Measurements from ENCODE around the gene SYNE2. TPM values are rescaled to one million over a fixed set of nuclear protein-coding genes. Genes with fewer than 3 reads are reported as not detected.

The SYNE2 gene
- total RNA-seq, 4 donors from 2014 or later = 96.9 to 207 (median 182) TPM

DNA sequence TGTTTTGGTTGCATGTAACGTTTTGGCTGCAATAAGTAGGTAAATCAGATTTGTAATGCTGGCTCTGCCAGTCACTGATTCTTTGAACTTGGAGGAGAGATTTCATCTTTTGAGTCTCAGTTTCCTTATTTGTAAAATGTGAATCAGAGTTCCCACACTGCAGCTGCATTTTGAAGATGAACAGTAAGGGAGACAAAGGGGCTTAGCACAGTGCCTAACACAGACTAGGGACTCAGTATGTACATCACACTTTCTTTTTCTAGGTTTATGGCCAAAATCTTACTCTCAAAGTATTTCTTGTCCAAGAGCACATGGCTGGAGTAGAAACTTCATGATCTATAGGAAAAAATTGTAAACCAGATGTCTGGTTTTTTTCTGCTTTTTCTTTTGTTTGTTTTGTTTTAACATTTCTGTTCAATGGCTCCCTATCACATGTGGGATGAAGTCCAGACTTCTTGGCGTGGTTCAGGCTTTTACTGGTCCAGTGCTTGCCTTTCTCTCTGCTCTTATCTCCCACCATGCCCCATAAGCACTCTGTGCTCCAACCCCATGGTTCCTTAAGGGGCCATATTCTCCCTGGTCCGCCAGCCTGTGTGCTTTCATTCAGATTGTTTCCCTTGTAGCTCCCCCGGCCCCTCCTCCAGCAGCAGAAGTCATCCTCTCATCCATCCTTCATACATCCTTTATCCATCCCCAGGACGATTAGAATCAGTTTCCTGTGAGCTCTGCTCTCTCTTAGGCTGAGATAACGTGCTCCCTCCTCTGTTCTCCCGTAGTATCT lies 58.0 kb downstream of the SYNE2 start:
- ATAC-seq = no peak
- intact Hi-C loops (cut with DNase I; ENCODE audit: low total_unique reads) (no loop called here), in situ Hi-C loops (cut with MboI; ENCODE audit: low sequenced_read_pairs in 4 of 4) (no loop called here)
- no peaks in the 10 kb centered on the region for H3K36me3 ChIP-seq
- H3K4me1 ChIP-seq = peaks cover 7 to 16% of the 10 kb centered on the region in 2 donors
- no peak overlapping the region for H3K27ac ChIP-seq
- no peaks in the 10 kb centered on the region for H3K9me3 ChIP-seq
- no peak for DNase-seq
- H3K4me3 ChIP-seq = no peak overlapping the region
- H3K27me3 ChIP-seq = no peaks in the 10 kb centered on the region
- TF ChIP-seq, protein P1, sequence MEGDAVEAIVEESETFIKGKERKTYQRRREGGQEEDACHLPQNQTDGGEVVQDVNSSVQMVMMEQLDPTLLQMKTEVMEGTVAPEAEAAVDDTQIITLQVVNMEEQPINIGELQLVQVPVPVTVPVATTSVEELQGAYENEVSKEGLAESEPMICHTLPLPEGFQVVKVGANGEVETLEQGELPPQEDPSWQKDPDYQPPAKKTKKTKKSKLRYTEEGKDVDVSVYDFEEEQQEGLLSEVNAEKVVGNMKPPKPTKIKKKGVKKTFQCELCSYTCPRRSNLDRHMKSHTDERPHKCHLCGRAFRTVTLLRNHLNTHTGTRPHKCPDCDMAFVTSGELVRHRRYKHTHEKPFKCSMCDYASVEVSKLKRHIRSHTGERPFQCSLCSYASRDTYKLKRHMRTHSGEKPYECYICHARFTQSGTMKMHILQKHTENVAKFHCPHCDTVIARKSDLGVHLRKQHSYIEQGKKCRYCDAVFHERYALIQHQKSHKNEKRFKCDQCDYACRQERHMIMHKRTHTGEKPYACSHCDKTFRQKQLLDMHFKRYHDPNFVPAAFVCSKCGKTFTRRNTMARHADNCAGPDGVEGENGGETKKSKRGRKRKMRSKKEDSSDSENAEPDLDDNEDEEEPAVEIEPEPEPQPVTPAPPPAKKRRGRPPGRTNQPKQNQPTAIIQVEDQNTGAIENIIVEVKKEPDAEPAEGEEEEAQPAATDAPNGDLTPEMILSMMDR (IDR thresholded peaks at IDR 0.05 in 4 of 5, conservative IDR thresholded peaks at IDR 0.05 in 1 of 5) = no peak
- no peak for TF ChIP-seq POLR2A (IDR thresholded peaks at IDR 0.05)

DNA sequence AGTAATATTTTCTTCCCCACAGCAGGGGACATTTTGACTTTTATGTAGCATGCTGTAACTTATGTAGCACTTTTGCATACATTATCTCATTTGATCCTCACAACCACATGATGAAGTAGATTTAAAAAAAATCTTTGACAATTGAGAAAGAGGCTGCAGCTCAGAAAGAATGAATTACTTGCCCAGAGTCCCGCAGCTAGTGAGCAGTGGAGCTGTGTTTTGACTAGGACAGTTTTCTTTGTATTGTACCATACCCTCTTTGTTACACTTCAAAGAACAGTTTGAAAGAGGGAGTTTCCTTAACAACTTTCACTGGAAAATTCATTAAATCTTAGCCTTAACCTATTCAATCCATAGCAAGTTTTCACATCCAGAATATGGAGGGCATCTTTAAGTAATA lies 58.6 kb downstream of the SYNE2 start:
- ATAC-seq (no peak), DNase-seq (no peak)
- H3K36me3 ChIP-seq = no peaks in the 10 kb centered on the region
- no peak for TF ChIP-seq POLR2A (IDR thresholded peaks at IDR 0.05)
- TF ChIP-seq, protein P1 (IDR thresholded peaks at IDR 0.05 in 4 of 5, conservative IDR thresholded peaks at IDR 0.05 in 1 of 5) = no peak
- intact Hi-C loops (cut with DNase I; ENCODE audit: low total_unique reads) (no loop called here), in situ Hi-C loops (cut with MboI; ENCODE audit: low sequenced_read_pairs in 4 of 4) (no loop called here)
- no peak overlapping the region for H3K4me3 ChIP-seq
- no peaks in the 10 kb centered on the region for H3K27me3 ChIP-seq
- H3K4me1 ChIP-seq = peaks cover 7 to 16% of the 10 kb centered on the region in 2 donors
- no peaks in the 10 kb centered on the region for H3K9me3 ChIP-seq
- H3K27ac ChIP-seq = no peak overlapping the region

DNA sequence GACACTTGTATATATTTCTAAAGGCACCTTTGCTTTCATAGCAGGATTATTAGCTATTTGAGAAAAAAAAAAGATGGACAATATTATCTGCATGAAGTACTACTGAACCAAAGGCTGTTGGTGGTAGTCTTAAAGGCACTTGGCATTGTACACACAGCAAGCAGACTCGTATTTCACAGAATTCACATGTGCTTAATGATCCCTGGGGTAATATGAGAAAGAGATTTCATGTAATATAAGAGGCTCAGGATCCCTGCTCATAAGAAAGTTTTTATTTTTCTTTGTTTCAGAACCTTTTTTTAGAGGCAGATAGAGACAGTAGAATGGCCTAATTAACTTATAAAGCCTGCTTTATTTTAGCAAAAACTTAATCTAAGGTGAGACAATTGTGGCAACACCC lies 59.5 kb downstream of the SYNE2 start:
- Histone ChIP-seq H3K27me3 (no peaks in the 10 kb centered on the region), H3K27ac (no peak overlapping the region), H3K36me3 (no peaks in the 10 kb centered on the region), H3K9me3 (no peaks in the 10 kb centered on the region), H3K4me1 (peaks cover 7 to 16% of the 10 kb centered on the region in 2 donors), H3K4me3 (no peak overlapping the region)
- in situ Hi-C loops (cut with MboI; ENCODE audit: low sequenced_read_pairs in 4 of 4) (no loop called here), intact Hi-C loops (cut with DNase I; ENCODE audit: low total_unique reads) (no loop called here)
- no peak for TF ChIP-seq POLR2A (IDR thresholded peaks at IDR 0.05)
- TF ChIP-seq, protein P1 (IDR thresholded peaks at IDR 0.05 in 4 of 5, conservative IDR thresholded peaks at IDR 0.05 in 1 of 5) = no peak
- DNase-seq (no peak), ATAC-seq (no peak)

DNA sequence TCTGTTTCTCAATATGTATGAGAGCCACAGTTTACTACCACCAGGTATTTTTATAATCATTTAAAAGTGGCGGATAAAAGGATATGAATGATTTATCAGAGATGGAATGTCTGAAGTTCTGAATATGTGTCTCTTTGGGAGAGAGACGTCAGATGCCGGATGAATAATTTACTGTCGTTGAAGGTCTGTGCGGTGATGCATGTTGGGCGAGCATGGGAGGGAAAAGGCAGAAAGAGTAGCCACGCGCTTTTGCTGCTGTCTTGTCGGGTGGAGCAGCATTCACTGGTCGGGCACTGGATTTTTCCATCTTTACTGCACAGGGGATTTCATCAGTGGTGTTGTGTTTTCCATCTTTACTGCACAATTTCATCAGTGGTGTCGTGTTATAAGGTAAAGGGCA lies 65.6 kb downstream of the SYNE2 start:
- no peaks in the 10 kb centered on the region for H3K27me3 ChIP-seq
- TF ChIP-seq, protein P1 (IDR thresholded peaks at IDR 0.05 in 4 of 5, conservative IDR thresholded peaks at IDR 0.05 in 1 of 5) = no peak
- TF ChIP-seq POLR2A (IDR thresholded peaks at IDR 0.05) = no peak

More for the DNA sequence above, 65.6 kb downstream of the SYNE2 start:
- in situ Hi-C loops (cut with MboI; ENCODE audit: low sequenced_read_pairs in 4 of 4) = no loop called here
- DNase-seq (no peak), ATAC-seq (no peak)
- Histone ChIP-seq H3K36me3 (no peaks in the 10 kb centered on the region), H3K4me1 (peaks cover 4 to 8% of the 10 kb centered on the region in 2 donors), H3K9me3 (no peaks in the 10 kb centered on the region), H3K27ac (no peak overlapping the region), H3K4me3 (no peak overlapping the region)
- intact Hi-C loops (cut with DNase I; ENCODE audit: low total_unique reads) = no loop called here
